NAMALWA (cell line): ENCODE results near the gene METTL17.
"Not testable (repeated sequence)": the region's sequence is repeated elsewhere in the genome, so short reads cannot be mapped to it uniquely, and the experiment has no call there.

Experiments used
- DNase-seq: peaks from one replicate; pipeline ENCODE4 v3.0.0-alpha.2; 2015; ENCODE audit warnings: low spot score

The METTL17 gene

DNA sequence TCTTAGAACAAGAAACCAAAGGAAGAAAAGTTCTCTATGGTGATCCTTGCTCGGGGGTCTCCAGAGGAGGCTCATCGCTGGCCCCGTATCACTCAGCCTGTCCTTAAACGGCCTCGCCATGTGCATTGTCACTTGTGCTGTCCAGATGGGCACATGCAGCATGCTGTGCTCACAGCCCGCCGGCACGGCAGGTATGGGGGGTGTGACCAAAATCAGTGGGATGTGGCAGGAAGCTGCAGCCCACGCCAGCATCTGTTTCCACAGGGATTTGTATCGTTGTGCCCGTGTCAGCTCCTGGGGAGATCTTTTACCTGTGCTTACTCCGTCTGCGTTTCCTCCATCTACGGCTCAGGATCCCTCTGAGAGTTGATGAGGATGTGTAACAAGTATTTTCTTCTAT lies 6.7 kb downstream of the METTL17 start:
- DNase-seq = no peak

DNA sequence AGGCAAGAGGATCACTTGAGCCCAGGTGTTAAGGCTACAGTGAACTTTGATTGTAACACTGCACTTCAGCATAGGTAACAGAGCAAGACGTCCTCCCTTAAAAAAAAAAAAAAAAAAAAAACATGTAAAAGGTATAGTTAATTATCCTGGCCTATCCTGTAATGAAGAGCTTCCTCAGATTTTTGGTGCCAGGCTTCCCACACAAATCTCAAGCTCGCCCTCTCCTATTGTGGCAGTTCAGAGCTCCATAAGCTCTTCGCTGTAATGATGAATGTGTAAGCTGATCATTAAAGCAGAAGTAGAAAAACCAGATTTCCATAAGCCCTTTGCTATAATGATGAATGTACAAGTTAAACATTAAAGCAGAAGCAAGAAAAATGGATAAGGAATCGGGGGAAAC lies 7.3 kb downstream of the METTL17 start:
- DNase-seq = no peak

GRCh38 chr14:20997564-20997963 lies 7.8 kb downstream of the METTL17 start:
- no peak for DNase-seq

DNA sequence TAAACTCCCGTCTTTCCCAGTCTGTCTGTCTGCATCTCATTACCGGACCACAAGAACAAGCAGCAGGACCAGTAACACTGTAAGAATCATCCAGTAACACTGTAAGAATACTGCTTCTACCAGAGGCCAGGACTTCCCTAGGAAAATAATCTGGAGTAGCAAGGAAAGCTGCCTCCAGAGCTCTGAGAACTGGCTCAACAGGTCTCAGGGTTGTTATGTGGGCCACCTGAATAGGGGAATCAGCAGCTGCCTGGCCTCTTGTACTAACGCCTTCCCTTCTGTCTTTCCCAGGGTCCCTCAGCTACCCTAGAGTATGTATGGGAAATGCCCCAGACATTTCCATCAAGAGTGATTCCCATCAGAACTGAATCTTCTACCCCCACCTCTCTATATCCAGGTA lies 8.4 kb downstream of the METTL17 start:
- DNase-seq = no peak

GRCh38 chr14:20998674-20999366 lies 9.0 kb downstream of the METTL17 start, which contains the start of gene SLC39A2:
Gene SLC39A2 (plus strand): TSS chr14:20999293. CDS start chr14:20999447, 154 bp downstream.
- DNase-seq = no peak

GRCh38 chr14:20999591-20999990 lies 9.8 kb downstream of the METTL17 start:
- DNase-seq = no peak

GRCh38 chr14:21001218-21001617 lies 11.4 kb downstream of the METTL17 start:
- no peak for DNase-seq

- no peak for DNase-seq
Measured at GRCh38 chr14:21003788-21004346, 14.1 kb downstream of the METTL17 start.

DNA sequence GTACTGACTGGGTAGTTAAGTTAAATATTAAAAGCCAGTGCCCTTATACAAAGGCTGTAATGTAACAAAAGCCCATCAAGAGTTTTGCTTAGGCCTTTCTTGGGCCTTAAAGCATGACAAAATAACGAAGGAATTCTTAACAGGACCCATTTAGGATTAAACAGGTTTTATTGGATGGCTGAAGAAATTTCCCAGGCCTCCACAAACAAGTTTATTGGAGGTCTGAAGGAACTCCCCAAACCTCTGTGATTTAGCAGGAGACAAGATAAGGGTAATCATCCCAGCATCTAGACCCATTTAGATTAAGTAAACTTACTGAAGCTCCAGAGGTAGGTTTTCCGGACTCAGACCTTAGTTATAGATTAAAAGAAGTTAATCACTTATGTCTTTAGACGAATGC lies 19.9 kb downstream of the METTL17 start:
- not testable (repeated sequence) for DNase-seq

DNA sequence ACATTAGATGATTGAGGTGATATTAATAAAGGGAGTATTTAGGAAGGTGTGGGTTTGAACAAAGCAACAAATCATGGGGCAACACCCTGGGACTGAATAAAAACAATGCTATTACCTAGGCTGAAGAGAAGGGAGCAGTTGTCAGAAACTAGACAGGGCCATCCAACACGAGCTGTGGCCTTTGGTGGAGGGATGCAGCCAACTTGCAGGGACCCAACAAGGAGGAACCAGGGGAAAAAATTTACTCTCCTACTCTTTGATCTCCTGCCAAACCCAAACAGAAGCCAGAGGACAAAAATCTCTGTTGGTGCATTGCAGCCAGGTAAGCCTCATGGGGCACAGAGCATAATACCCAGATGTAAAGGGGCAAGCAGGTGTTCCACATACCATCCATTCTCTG lies 21.4 kb downstream of the METTL17 start:
- no peak for DNase-seq

DNA sequence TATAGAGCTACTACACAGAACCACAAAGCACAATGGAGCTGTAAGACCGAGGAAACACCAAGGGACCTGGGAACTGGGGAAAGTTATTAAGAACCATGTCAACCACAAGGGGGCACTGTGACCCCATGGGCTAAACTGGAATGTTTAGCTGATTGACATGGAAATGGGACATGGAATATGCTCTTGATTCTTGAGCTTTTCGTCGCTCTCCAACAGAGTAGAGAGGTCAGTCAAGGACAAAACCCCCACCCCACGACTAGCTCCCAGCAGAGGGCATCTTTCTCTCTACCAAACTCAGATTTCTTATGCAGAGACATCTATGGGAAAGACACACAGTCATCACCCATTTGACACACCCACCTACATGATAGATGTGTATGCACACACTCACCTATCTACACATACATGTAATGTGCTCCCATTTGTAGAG lies 25.0 kb downstream of the METTL17 start:
- peak; percentile 78 for DNase-seq

GRCh38 chr14:21015312-21015711 lies 25.5 kb downstream of the METTL17 start:
- DNase-seq = no peak

DNA sequence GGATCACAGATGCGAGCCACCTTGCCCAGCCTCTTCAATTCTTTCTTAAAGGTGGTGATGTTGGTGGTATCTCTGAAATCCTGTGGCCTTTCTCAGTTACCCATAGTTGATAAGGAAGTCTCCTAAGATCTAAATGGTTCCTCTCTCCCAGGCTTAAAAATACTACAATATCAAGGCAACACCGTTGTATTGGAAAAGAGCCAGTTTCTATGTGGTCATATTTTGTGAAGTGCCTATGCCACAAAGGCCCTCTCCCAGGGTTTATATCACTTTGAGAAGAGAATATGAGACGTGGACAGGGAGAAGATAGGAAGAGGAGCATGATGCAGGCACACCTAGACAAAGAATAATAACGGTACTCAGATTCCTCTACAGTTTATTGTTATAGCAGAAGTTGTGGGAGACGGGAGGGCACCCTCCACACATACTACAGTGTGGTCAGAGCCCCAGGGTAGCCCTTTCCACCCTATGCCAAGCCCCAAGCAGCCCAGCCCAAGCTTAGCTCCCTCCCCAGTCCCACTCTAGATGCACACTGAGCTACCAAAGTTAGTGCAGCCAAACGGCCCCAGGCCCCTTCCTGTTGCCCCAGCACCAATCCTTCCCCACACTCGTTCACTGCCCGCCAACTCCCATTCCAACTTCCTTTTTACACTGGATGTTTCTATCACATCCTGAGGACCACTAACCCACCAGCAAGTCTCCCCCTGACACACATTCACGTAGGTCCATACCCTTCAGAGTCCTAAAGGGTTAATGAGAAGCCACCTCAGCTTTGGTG lies 26.8 kb downstream of the METTL17 start:
- no peak for DNase-seq

DNA sequence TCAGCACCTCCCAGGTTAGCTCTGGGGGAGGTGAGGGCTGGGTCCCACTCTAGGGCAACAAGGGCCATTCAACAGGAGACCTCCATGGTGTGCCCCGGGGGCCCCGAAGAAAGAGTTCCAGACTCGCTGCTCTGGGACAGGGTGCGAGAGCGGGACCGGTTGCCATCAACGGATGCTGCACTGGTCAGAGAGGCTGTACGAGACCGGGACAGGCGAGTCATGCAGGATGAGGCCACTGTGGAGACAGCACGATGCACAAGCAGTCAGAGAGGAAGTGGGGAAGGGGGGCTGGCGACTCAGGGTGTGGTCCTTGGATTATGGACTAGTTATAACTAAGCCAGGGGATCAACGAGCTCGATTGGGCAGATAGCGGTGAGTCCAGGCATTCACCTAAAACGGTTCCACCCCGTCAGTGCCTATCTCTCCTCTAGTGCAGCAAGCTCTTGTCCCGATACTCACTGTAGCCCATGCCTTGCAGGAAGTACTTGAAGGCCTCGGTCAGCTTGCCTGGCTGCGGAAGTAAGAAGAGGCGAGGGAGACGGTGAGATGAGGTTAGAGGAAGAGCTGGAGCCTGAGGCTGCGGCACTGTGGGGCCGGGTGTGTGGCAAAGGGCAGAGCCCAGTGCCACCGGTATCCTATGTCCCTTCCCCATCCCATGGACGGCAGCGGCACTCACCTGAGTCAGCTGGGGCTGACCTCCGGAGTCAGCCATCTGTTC lies 27.9 kb downstream of the METTL17 start:
- no peak for DNase-seq

DNA sequence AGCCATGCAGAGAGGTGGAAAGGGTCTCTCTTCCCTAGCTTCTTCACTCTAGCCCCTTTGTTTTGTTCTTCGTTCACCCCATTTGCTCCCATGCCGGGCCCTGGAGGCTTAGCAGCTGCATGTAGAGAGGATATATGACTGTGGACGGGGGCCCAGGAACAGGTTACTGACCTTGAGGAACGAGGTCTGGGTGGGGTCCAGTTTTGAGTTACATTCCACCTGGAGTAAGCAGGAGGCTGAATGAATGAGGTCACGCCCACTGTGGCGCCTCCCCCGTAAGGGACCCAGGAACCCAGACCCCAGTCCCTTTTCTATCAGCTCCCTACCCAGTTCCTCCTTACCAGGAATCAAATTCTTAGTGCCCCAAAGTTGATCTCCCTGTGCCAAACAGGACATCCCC lies 28.5 kb downstream of the METTL17 start:
- DNase-seq = no peak

- no peak for DNase-seq
Measured at GRCh38 chr14:21018781-21019180, 29.0 kb downstream of the METTL17 start.

DNA sequence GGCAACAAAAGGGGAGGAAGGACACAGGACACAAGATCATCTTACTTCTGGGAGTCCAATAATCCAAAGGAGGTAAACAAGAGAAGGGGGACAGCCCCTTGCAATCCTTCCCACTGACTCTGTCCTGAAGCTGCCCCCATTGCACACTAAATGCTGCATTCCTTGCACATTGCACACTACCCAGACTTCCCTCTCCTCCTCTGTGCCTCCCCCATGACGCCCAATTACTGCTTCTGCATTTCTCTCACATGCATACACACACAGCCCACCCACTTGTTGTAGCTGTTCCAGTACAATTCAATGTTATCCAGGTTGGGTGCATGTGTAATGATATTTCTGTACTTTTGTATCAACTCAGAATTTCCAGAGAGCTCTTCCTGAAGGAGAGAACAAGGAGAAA lies 29.6 kb downstream of the METTL17 start:
- no peak for DNase-seq

- no peak for DNase-seq
Measured at GRCh38 chr14:21020977-21021545, 31.3 kb downstream of the METTL17 start.

DNA sequence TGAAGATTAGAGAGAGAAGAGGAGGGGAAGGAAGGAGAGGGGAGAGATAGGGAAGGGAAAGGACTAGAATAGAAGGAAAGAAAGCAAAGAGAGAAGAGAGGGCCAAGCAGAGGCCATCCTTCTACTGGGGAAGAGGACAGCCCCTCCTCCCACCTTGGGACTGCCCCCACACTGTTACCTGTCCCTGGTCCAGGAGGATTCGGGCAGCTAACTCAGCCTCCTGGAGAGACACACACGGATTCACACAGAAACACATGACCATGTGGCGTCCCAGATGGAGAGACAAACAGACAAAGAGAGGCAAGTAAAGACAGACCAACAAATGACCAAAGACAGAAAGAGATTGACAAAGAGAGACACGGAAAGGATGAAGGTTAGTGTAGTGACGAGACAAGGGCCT lies 32.9 kb downstream of the METTL17 start:
- DNase-seq = no peak

DNA sequence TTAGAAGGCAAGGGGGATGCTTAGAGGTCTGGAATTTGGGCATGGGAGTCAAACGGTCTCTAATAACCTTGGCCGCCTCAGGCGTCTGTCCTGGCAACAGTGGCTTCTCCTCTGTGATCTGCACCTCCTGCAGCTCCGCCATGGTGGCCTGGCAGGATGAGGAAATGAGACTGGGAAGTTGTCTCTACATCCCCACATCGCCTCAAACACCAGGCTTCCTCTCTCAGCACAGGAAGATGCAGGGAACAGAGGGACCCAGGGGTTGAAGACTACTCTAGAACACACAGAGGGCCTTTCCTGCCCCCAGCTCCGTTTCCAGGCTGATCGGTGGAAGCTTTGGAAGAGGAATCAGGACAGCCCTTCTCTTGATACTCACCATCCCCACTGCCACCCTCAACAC lies 33.4 kb downstream of the METTL17 start:
- no peak for DNase-seq

- DNase-seq = no peak
Measured at GRCh38 chr14:21023817-21024584, 34.2 kb downstream of the METTL17 start.
